Fibroblast of villous mesenchyme (primary cell): ENCODE results near the gene MFN2. TPM values are rescaled to one million over a fixed set of nuclear protein-coding genes. Genes with fewer than 3 reads are reported as not detected.
"Not testable (repeated sequence)": the region's sequence is repeated elsewhere in the genome, so short reads cannot be mapped to it uniquely, and the experiment has no call there.

Experiments
- DNase-seq: peaks from one replicate; pipeline ENCODE4 v3.0.0-alpha.2; 2010; ENCODE audit warnings: low read depth
- H3K4me3 ChIP-seq: 2 replicates; pipeline ENCODE4 v1.5.1; 2011; ENCODE audit warnings: low read depth, mild to moderate bottlenecking, low read length
- CTCF ChIP-seq: IDR thresholded peaks from 2 replicates; pipeline ENCODE4 v1.5.1; 2012; ENCODE audit warnings: low read depth, mild to moderate bottlenecking, low read length; ENCODE audit not compliant: insufficient read depth
- total RNA-seq: library from RNA; depleted of rRNA; stranded (reverse); fragments of >200 nt; gene quantifications from 2 replicates; pipeline ENCODE4 v1.2.3, GENCODE V29; 2012

The MFN2 gene
- total RNA-seq, 1 donor: 66.1 TPM

GRCh38 chr1:12005488-12006166 is 25.4 kb downstream of the MFN2 start:
- no peak for TF ChIP-seq CTCF
- no peak overlapping the region for H3K4me3 ChIP-seq
- DNase-seq: no peak

DNA sequence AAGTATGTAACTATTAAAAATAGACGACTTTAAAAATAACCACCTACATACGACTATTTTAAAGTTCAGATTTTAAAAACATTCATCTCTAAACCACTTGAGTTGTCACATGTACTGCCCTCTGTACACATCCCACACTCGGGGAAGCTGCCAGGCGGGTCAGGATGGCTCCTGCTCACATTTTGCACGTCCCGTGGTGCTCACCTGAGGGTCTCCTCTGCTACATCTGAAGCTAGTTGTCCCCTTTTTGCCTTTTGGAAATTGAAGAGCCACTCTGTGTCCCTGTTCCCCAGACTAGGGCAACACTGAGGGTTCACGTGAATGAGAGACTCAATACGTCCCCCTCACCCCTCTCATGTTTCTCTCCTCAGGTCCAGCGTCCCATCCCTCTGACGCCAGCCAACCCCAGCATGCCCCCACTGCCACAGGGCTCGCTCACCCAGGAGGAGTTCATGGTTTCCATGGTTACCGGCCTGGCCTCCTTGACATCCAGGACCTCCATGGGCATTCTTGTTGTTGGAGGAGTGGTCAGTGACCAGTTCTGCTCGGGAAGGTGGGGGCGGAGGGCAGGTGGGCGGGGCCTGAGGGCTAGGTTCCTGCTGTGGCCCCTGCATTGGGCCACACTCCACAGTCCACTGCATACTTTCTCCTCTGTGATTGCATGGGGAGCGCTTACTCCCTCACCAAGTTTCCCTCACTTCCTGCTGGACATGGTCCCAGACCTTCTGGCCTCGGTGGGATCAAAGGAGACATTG is 26.1 kb downstream of the MFN2 start:
- H3K4me3 ChIP-seq: no peak overlapping the region
- no peak for DNase-seq
- no peak for TF ChIP-seq CTCF

DNA sequence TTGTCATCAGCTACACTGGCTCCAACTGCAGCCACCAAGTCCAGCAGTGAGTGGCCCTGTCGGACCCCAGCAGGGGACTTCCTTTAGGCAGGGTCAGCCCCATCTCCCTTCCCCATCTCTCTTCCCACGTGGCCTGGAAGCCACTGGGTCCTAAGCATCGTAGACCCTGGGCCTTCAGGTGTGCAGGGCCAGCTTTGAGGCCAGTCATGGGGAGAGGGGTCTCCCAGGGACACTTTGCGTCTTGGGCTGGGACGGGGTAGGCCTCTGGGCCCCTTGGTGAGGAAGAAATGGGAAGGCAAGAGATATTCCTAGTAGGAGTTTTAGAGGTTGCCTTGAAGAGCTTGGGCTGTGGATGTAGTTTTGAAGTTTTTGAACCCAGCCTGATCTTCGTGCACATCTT is 27.0 kb downstream of the MFN2 start:
- no peak for DNase-seq
- TF ChIP-seq CTCF: no peak
- no peak overlapping the region for H3K4me3 ChIP-seq

DNA sequence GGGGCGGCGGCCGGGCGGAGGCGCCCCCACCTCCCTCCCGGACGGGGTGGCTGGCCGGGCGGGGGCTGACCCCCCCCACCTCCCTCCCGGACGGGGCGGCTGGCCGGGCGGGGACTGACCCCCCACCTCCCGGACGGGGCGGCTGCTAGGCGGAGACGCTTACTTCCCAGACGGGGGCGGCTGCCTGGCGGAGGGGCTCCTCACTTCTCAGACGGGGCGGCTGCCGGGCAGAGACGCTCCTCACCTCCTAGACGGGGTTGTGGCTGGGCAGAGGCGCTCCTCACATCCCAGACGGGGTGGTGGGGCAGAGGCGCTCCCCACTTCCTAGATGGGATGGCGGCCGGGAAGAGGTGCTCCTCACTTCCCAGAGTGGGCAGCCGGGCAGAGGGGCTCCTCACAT is 28.1 kb downstream of the MFN2 start:
- DNase-seq, H3K4me3 ChIP-seq: not testable (repeated sequence)

DNA sequence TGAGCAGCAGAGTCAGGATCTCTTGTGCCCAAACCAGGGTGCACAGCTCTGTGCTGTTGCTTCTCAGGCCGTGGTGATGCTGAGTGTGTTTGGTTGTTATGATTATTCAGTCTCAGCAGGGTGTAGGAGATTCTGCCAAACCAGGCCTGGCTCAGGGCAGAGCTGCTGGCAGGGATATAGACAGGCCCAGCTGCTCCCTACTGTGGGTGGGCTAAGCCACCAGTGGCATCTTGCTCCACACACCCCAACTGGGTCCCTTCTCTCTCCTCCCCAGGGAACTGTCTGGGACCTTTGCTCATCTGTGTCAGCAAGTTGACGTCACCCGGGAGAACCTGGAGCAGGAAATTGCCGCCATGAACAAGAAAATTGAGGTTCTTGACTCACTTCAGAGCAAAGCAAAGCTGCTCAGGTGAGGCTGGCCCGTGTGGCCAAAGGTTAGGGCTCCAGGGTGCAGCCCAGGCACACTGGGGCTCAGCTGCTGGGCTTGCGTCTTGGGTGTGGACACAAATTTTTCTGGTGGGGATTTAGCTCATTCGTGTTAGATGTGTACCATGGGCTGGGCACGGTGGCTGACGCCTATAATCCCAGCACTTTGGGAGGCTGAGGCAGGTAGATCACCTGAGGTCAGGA is 29.2 kb downstream of the MFN2 start:
- no peak for TF ChIP-seq CTCF
- no peak overlapping the region for H3K4me3 ChIP-seq
- no peak for DNase-seq

DNA sequence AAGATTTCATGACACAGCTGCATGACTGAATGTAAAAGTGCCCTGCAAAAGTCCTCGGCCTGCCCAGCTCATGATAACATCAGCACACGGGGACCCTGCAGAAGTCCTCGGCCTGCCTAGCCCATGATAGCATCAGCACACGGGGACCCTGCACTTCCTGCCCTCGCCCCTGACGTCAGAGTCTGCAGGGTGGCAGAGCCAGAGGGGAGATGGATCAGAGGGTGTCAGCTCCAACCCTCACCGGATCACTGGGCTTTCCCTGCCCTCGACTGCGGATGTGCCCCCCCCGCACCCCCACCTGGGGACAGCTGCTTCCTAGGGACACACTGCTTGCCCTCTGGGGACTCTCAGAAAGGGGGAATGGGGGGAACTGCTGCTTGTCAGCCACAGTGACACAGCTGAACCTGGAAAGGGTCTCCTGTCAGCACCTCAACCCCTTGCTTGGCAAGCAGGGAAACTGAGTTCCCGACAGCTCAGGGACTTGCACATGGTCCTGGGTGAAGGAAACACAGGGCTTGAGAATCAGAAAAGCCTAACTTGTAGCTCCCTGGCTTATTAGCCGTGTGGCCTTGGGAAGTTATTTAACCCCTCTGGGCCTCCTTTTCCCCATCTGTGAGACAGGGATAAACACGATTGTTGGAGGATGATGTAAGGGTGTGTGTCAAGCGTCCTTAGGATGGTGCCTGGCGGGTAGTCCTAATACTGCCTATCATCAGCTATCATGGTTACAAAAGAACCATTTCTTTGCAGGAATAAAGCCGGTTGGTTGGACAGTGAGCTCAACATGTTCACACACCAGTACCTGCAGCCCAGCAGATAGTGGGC is 30.7 kb downstream of the MFN2 start:
- no peak for DNase-seq
- no peak overlapping the region for H3K4me3 ChIP-seq
- TF ChIP-seq CTCF: no peak

GRCh38 chr1:12011998-12012397 is 31.8 kb downstream of the MFN2 start:
- no peak for DNase-seq
- no peak overlapping the region for H3K4me3 ChIP-seq
- no peak for TF ChIP-seq CTCF
